GM21381 (cell line): ENCODE results near the gene LBP.
"Not testable (repeated sequence)": the region's sequence is repeated elsewhere in the genome, so short reads cannot be mapped to it uniquely, and the experiment has no call there.

Experiments
- ATAC-seq: cut with Tn5 transposase; IDR thresholded peaks from one replicate; pipeline ENCODE4 v1.9.1; 2021; ENCODE audit warnings: mild to moderate bottlenecking, moderate library complexity; ENCODE audit not compliant: unreplicated experiment

The LBP gene

GRCh38 chr20:38393259-38393658 lies 47.0 kb downstream of the LBP start:
- ATAC-seq: no peak

- no peak for ATAC-seq
These were observed 48.9 kb downstream of the LBP start for GRCh38 chr20:38395165-38395564.

- not testable (repeated sequence) for ATAC-seq
These were observed 49.6 kb downstream of the LBP start for GRCh38 chr20:38395751-38396395.

GRCh38 chr20:38402089-38402488 lies 55.8 kb downstream of the LBP start:
- no peak for ATAC-seq

- ATAC-seq: no peak
These were observed 56.5 kb downstream of the LBP start for GRCh38 chr20:38402816-38403215.

GRCh38 chr20:38404016-38404415 lies 57.7 kb downstream of the LBP start:
- ATAC-seq: no peak

- ATAC-seq: no peak
These were observed 58.9 kb downstream of the LBP start for GRCh38 chr20:38405132-38405531.

GRCh38 chr20:38406476-38406875 lies 60.2 kb downstream of the LBP start:
- no peak for ATAC-seq

GRCh38 chr20:38407321-38407720 lies 61.0 kb downstream of the LBP start:
- ATAC-seq: no peak

GRCh38 chr20:38407822-38408221 lies 61.5 kb downstream of the LBP start:
- ATAC-seq: not testable (repeated sequence)

GRCh38 chr20:38412877-38413577 lies 66.7 kb downstream of the LBP start:
- no peak for ATAC-seq

- ATAC-seq: no peak
These were observed 68.6 kb downstream of the LBP start for GRCh38 chr20:38414769-38415450.

- ATAC-seq: no peak
These were observed 72.4 kb downstream of the LBP start for GRCh38 chr20:38418509-38419204.

GRCh38 chr20:38420388-38421085 lies 74.3 kb downstream of the LBP start:
- ATAC-seq: no peak

- no peak for ATAC-seq
These were observed 75.6 kb downstream of the LBP start for GRCh38 chr20:38421915-38422314.

GRCh38 chr20:38423541-38423940 lies 77.3 kb downstream of the LBP start:
- no peak for ATAC-seq

GRCh38 chr20:38424401-38424800 lies 78.1 kb downstream of the LBP start:
- ATAC-seq: no peak

- no peak for ATAC-seq
These were observed 80.0 kb downstream of the LBP start for GRCh38 chr20:38426006-38426897.
